ENCODE data around the gene ZNF784.
"Not testable (repeated sequence)": the region's sequence is repeated elsewhere in the genome, so short reads cannot be mapped to it uniquely, and the experiment has no call there.

The ZNF784 gene

DNA sequence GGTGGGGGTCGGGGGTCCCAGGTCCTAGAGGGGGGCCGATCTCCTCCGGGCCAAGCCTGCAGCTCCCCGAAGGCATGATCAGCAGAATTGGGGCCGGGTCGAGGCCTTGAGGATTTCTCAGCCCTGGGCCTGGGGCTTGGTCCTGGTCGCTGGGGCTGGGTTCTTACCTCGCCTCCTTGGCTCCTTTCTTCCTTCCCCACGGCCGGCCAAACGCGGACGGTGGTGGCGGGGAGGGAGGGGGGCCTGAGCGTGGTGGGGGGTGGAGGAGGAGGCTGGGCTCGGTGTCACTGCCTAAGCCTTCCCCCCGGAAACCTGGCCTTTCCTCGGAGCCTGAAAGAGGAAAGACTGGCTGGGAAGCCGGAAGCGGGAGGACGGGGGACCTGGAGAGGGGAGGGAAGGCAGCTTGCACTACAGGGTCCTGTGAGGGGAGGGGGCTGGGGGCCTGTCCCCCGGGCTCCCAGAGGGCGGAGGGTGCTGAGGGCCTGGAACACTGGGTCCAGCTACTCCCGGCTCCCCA, 43.7 kb downstream of the ZNF784 start, which contains the start of gene ZNF579:
TSS of gene ZNF579 (minus strand) at position 221 of the 517 bp plus-strand sequence. CDS start 1,209 bp downstream, outside the sequence.
- peak; percentile 95 for DNase-seq

DNA sequence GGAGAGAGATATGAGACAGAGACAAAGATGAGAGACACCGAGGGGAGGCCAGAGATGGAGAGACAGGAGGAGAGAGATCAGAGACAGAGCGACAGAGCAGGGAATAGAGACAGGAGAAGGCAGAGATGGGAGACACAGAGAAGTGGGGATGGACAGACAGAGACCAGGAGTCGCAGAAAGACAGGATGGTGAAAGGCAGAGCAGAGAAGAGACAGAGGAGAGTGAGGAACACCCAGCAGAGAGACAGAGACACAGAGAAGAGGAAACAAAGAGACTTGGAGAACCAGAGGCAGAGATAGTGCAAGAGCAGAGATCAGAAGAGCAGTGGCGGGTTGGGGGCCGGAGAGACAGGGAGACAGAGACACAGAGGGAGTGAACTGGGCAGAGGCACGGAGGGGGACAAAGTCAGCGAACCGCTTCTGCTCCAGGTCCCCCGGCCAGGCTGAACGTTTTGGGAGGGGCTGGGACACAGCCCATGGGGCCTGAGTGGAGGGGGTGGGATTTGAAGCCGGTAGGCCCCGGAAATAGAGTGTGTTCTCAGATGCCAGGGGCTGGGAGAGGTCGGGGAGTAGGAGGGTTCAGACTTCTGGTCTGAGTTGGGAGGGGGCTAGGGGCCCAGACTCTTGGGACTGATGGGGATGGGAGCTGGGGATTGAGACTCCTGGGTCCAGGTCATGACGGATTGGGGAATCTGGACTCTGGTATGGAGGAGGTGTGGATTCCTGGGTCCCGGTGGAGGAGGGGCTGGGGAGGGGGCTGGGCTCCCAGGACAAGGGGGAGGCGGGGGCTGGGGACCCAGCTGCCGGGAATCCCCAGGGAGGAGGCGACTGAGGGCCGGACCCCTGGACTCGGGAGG, 44.4 kb downstream of the ZNF784 start:
- DNase-seq = peak; percentile 32

DNA sequence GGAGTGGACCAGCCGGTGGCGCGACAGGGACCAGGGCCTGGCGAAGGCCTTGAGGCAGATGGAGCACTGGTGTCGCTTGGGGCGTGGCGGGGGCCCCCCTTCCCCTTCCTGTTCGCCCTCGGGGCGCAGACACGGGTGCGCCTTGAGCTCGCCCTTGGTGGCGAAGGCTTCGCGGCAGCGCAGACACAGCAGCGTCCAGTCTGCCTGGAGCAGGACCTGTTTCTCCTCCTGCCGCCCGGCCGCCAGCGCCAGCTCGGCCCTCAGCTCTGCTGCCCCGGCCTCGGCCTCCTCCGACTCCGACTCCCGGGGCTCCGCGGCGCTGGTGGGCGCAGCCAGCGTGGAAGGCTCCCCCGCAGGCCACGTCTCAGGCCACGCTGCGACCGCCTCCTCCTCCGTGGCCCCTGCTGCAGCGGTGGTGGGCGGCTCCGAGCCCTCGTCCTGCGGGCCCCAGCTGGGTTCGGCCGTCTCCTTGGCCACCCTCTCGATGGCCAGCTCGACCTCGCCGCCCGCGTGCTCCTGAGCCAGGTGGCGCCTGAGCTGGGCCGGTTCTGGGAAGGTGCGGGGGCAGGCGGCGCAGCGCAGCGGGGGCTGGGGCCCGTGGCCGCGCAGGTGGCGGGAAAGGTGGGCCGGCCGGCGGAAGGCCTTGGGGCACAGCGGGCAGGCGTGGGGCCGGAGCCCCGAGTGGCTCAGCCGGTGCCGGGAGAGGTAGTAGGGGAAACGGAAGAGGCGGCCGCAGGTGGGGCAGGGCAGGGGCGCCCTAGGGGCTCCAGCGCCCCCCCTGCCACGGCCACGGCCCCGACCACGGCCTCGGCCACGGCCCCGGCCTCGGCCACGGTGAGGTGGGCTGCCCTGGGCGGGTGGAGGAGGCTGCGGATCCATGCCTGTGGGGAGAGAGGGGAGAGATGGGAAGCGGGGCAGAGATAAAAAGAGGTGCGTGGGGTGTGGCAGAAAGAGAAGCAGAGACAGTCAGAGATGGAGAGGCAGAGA, 45.3 kb downstream of the ZNF784 start:
- no peak for DNase-seq

DNA sequence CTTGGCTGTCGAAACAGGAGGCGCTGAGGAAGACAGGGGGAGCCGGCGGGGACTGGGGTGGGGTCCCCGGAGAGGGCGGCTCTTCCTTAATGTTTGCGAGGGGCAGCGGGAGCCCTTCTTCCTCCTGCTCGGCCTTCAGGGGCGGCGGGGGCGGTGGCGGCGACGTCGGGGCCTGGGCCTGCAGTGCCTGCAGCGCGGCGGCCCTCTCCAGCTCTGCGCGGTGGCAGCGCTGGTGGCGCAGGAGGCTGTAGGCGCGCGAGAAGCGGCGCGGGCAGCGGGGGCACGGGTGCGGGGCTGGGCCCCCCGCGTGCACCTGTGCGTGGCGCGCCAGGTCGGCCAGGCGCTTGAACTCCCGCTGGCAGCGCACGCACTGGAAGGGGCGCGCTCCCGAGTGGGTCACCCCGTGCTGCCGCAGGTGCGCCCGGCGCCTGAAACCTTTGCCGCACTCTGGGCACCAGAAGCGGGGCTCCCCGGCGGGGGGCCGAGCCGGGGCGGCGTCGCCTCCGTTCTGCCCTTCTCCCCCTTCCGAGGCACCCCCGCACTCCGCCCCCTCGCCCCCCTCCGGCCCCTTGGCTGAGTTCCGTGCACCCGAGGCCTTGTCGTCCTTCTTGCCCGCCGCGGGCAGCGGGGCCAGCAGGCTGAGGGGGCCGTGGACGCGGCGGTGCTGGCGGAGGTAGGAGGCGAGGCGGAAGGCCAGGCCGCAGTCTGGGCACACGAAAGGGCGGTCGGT, 46.2 kb downstream of the ZNF784 start:
- DNase-seq = no peak

DNA sequence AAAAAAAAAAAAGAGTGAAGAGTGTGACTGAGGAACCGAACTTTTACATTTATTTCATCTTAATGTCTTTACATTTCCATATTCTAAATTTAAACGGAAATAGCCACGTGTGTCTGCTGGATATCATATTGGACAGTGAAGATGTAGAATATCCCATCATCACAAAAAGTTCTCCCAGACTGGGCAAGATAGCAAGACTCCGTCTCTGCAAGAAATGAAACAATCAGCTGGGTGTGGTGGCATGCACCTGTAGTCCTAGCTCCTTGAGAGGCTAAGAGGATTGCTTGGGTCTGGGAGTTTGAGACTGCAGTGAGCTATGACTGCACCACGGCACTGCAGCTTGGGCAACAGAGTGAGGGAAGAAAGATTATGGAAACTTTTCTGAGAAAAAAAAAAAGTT, 47.6 kb downstream of the ZNF784 start:
- no peak for DNase-seq

DNA sequence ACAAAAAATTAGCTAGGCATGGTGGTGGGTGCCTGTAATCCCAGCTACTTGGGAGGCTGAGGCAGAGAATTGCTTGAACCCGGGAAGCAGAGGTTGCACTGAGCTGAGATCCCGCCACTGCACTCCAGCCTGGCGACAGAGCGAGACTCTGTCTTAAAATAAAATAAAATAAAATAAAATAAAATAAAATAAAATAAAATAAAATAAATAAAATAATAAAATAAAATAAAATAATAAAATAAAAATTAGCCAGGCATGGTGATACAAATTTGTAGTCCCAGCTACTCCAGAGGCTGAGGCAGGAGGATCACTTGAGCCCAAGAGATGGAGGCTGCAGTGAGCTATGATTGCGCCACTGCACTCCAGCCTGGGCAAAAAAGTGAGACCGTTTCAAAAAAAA, 50.4 kb downstream of the ZNF784 start:
- not testable (repeated sequence) for DNase-seq
